ENCODE results near the gene SUN1. TPM values are rescaled to one million over a fixed set of nuclear protein-coding genes. Genes with fewer than 3 reads are reported as not detected.

The SUN1 gene
- total RNA-seq, 1 experiment from 2014 or later: 158 TPM

- TF ChIP-seq ZBTB43 (CRISPR knock-in tag; IDR thresholded peaks at IDR 0.05): no peak
- no peak for TF ChIP-seq NFYB (CRISPR knock-in tag; conservative IDR thresholded peaks at IDR 0.05; ENCODE audit: low read depth)
- no peak for TF ChIP-seq KAT7 (CRISPR knock-in tag; IDR thresholded peaks at IDR 0.05; ENCODE audit: borderline replicate concordance)
- TF ChIP-seq ELF4 (CRISPR knock-in tag; IDR thresholded peaks at IDR 0.05; ENCODE audit: low read depth): no peak
- TF ChIP-seq ZNF416 (CRISPR knock-in tag; IDR thresholded peaks at IDR 0.05): no peak
- TF ChIP-seq ZNF281 (CRISPR knock-in tag; IDR thresholded peaks at IDR 0.05): no peak
- TF ChIP-seq FOXP4 (CRISPR knock-in tag; IDR thresholded peaks at IDR 0.05): no peak
- TF ChIP-seq ZNF219 (CRISPR knock-in tag; IDR thresholded peaks at IDR 0.05; ENCODE audit: borderline replicate concordance): no peak
- TF ChIP-seq ZNF232 (CRISPR knock-in tag; IDR thresholded peaks at IDR 0.05): no peak
- TF ChIP-seq CDX4 (CRISPR knock-in tag; IDR thresholded peaks at IDR 0.05; ENCODE audit: borderline replicate concordance): no peak
- no peak for TF ChIP-seq CREB1 (CRISPR knock-in tag; IDR thresholded peaks at IDR 0.05)
Measured at GRCh38 chr7:844043-844442, 11.8 kb downstream of the SUN1 start (continued).

- DNase-seq (ENCODE audit: low spot score) (no peak), ATAC-seq (no peak)
- Mint-ChIP-seq H3K9me3 (no peaks in the 10 kb centered on the region), H3K36me3 (peaks cover 74% of the 10 kb centered on the region), H3K4me3 (no peak overlapping the region), H3K4me1 (no peaks in the 10 kb centered on the region), H3K27ac (no peak overlapping the region), H3K27me3 (ENCODE audit: low read depth) (no peaks in the 10 kb centered on the region)
- ChIA-PET CTCF (interaction anchor here (1.0 kb wide), 1 partner anchor 8 kb away, joined by 4 read pairs; no protein-coding TSS in a partner anchor), POLR2A (no interaction called here)
- TF ChIP-seq CTCF (IDR thresholded peaks at IDR 0.05): no peak
- no peak for TF ChIP-seq STAT6 (CRISPR knock-in tag; conservative IDR thresholded peaks at IDR 0.05; ENCODE audit: low read depth)
- TF ChIP-seq TEAD1 (CRISPR knock-in tag; IDR thresholded peaks at IDR 0.05): no peak
- no peak for TF ChIP-seq JAZF1 (CRISPR knock-in tag; IDR thresholded peaks at IDR 0.05)
- no peak for TF ChIP-seq AR (CRISPR knock-in tag; IDR thresholded peaks at IDR 0.05)
- no peak for TF ChIP-seq HMGA2 (CRISPR knock-in tag; IDR thresholded peaks at IDR 0.05)
- TF ChIP-seq ZNF512 (CRISPR knock-in tag; IDR thresholded peaks at IDR 0.05; ENCODE audit: borderline replicate concordance): no peak
- no peak for TF ChIP-seq CBFB (CRISPR knock-in tag; IDR thresholded peaks at IDR 0.05; ENCODE audit: low read depth)
Measured at GRCh38 chr7:844514-844913, 12.2 kb downstream of the SUN1 start.
